ENCODE data around the gene ISY1.
A peak's percentile ranks its signal among the peaks of the same experiment; 100 is the strongest.

Gene ISY1

DNA sequence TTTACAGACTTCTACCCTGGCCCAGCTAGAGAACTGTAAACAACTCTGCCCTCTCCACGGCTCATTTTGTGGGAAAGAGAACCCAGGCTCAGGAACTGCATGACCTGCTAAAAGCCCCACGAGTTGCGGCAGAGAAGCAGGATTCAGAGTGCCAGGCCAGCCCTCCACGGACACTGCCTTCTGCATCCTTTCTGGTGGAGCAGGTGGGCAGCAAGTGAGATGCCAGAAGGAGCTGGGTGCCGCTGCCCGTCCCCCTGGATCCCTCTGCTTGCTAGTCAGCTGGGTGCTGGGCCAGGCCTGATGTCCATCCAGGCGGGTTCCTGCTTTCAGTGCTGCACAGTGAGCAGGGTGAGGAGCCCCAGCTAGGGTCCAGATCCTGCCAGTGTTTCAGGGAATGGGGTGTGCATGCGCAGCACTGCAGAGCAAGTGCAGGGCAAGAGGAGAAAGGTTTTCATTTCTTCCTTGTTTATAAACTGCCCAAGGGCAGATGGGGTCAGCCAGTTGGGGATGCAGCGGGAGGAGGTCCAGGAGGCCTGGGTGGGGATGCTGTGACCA, 34.1 kb downstream of the ISY1 start:
- Histone ChIP-seq H3K27ac (ENCODE audit: low read depth, low read length, poor library complexity, severe bottlenecking) (no peak overlapping the region), H3K27me3 (ENCODE audit: insufficient read depth, low read length) (no peaks in the 10 kb centered on the region), H3K36me3 (ENCODE audit: insufficient read depth, low read length) (peaks cover 46% of the 10 kb centered on the region), H2AFZ (ENCODE audit: low read length) (no peak overlapping the region), H3F3A (ENCODE audit: insufficient read depth, low read length) (no peaks in the 10 kb centered on the region), H3K4me2 (ENCODE audit: low read length) (no peak overlapping the region), H3K9me2 (ENCODE audit: low read depth, low read length) (no peaks in the 10 kb centered on the region), H3K9ac (ENCODE audit: low read length) (no peak overlapping the region), H3K9me3 (ENCODE audit: low read length) (no peaks in the 10 kb centered on the region), H3K79me2 (ENCODE audit: insufficient read depth, low read length) (no peaks in the 10 kb centered on the region), H3K4me3 (ENCODE audit: low read depth, low read length, poor library complexity, severe bottlenecking) (no peak overlapping the region), H4K20me1 (ENCODE audit: insufficient read depth, low read length) (no peaks in the 10 kb centered on the region), H3K4me1 (ENCODE audit: insufficient read depth, low read length, severe bottlenecking) (peaks cover 9% of the 10 kb centered on the region)
- TF ChIP-seq, protein P1, sequence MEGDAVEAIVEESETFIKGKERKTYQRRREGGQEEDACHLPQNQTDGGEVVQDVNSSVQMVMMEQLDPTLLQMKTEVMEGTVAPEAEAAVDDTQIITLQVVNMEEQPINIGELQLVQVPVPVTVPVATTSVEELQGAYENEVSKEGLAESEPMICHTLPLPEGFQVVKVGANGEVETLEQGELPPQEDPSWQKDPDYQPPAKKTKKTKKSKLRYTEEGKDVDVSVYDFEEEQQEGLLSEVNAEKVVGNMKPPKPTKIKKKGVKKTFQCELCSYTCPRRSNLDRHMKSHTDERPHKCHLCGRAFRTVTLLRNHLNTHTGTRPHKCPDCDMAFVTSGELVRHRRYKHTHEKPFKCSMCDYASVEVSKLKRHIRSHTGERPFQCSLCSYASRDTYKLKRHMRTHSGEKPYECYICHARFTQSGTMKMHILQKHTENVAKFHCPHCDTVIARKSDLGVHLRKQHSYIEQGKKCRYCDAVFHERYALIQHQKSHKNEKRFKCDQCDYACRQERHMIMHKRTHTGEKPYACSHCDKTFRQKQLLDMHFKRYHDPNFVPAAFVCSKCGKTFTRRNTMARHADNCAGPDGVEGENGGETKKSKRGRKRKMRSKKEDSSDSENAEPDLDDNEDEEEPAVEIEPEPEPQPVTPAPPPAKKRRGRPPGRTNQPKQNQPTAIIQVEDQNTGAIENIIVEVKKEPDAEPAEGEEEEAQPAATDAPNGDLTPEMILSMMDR (IDR thresholded peaks at IDR 0.05; ENCODE audit: low read length) = no peak
- no peak for TF ChIP-seq EZH2 (IDR thresholded peaks at IDR 0.05; ENCODE audit: borderline replicate concordance, low read length)

DNA sequence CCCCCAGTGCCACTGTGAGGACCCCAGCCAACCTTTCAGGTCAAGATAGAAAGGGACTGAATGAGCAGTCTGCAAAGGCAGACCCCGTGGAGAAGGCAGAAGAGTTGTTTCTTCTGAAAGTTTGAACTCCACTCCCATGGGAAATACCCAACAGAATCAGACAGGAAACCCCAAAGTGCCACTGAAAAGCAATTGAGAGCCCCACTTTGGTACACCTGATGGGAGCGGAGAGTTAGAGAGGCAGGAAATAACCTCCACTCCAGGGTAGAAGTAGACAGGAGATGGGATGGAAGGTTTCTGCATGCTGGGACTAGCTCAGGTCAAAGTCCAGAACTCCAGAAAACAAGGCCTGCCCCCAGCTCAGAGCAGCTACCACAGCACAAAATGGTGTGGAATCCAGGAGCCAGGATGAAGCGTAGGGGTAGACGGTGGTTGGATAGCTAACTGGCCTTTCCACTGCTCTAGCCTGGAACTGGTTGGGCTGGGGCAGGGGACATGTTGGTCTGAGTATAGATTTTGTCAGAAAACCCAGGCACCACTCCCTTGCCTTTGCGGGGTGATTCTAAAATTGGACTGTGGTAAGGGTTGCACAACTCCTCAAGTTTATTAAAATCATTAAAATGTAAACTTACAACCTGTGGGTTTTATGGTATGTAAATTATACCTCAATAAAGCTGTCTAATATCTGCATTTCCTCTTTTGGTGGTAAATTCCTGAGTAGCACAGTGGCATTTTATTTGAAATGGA, 37.4 kb downstream of the ISY1 start:
- no peaks in the 10 kb centered on the region for H3K9me2 ChIP-seq (ENCODE audit: low read depth, low read length)
- peaks cover 28% of the 10 kb centered on the region for H3K4me1 ChIP-seq (ENCODE audit: insufficient read depth, low read length, severe bottlenecking)
- TF ChIP-seq, protein P1 (IDR thresholded peaks at IDR 0.05; ENCODE audit: low read length) = no peak
- peaks cover 13% of the 10 kb centered on the region; the same call in 1 of the 2 replicates for H3K36me3 ChIP-seq (ENCODE audit: insufficient read depth, low read length)
- H3K9me3 ChIP-seq (ENCODE audit: low read length) = no peaks in the 10 kb centered on the region
- no peak overlapping the region for H3K27ac ChIP-seq (ENCODE audit: low read depth, low read length, poor library complexity, severe bottlenecking)
- no peaks in the 10 kb centered on the region for H3F3A ChIP-seq (ENCODE audit: insufficient read depth, low read length)
- no peak overlapping the region for H3K4me3 ChIP-seq (ENCODE audit: low read depth, low read length, poor library complexity, severe bottlenecking)
- peaks cover 11% of the 10 kb centered on the region for H3K79me2 ChIP-seq (ENCODE audit: insufficient read depth, low read length)
- H3K9ac ChIP-seq (ENCODE audit: low read length) = no peak overlapping the region
- H3K4me2 ChIP-seq (ENCODE audit: low read length) = no peak overlapping the region
- H3K27me3 ChIP-seq (ENCODE audit: insufficient read depth, low read length) = no peaks in the 10 kb centered on the region
- H4K20me1 ChIP-seq (ENCODE audit: insufficient read depth, low read length) = no peaks in the 10 kb centered on the region
- H2AFZ ChIP-seq (ENCODE audit: low read length) = no peak overlapping the region

DNA sequence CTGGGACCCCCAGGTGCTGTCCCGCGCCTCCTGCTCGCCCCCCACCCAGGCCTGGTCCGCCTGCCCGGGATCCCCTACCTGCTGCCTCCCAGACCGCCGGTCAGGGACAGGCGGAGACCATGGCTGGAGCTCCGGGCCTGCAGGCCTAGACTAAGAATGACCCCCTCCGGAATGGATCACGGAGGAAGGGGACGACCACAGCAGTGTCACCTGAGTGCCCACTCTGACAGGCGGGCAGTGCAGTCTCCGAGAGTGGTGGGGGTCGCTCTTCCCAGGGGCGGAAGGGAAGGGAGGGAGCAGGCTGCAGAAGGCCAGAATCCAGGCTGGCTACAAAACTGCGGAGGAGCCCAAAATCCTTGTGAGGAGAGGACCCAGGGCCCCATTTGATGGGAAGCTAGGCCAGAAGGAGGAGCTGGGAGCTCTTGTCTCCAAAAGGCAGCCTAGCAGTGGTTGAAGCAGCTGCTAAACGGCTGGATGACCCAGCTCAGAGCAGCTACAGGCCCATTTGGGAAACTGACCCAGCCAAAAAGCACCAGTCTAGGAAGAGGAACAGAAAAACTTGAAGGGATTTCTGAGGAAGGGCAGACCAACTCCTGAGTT, 38.4 kb downstream of the ISY1 start:
- Histone ChIP-seq H3F3A (ENCODE audit: insufficient read depth, low read length) (no peaks in the 10 kb centered on the region), H3K27me3 (ENCODE audit: insufficient read depth, low read length) (no peaks in the 10 kb centered on the region), H3K27ac (ENCODE audit: low read depth, low read length, poor library complexity, severe bottlenecking) (no peak overlapping the region), H3K4me1 (ENCODE audit: insufficient read depth, low read length, severe bottlenecking) (peaks cover 38% of the 10 kb centered on the region), H3K9ac (ENCODE audit: low read length) (no peak overlapping the region), H3K4me3 (ENCODE audit: low read depth, low read length, poor library complexity, severe bottlenecking) (peak overlapping the region; percentile 60), H3K36me3 (ENCODE audit: insufficient read depth, low read length) (peaks cover 14% of the 10 kb centered on the region; the same call in 1 of the 2 replicates), H3K79me2 (ENCODE audit: insufficient read depth, low read length) (peaks cover 11% of the 10 kb centered on the region), H3K4me2 (ENCODE audit: low read length) (peak overlapping the region; percentile 54), H3K9me3 (ENCODE audit: low read length) (no peaks in the 10 kb centered on the region), H4K20me1 (ENCODE audit: insufficient read depth, low read length) (no peaks in the 10 kb centered on the region), H3K9me2 (ENCODE audit: low read depth, low read length) (no peaks in the 10 kb centered on the region), H2AFZ (ENCODE audit: low read length) (no peak overlapping the region)
- no peak for TF ChIP-seq EZH2 (IDR thresholded peaks at IDR 0.05; ENCODE audit: borderline replicate concordance, low read length)
- TF ChIP-seq, protein P1 (IDR thresholded peaks at IDR 0.05; ENCODE audit: low read length) = no peak
